GM21367 (cell line): ENCODE data around the gene OCA2.
"Not testable (repeated sequence)": the region's sequence is repeated elsewhere in the genome, so short reads cannot be mapped to it uniquely, and the experiment has no call there.

Source experiments
- ATAC-seq: cut with Tn5 transposase; IDR thresholded peaks from one replicate; pipeline ENCODE4 v1.9.1; 2021; ENCODE audit not compliant: unreplicated experiment

Gene OCA2

GRCh38 chr15:27744641-27745040, 354.5 kb downstream of the OCA2 start:
- ATAC-seq, result no peak

GRCh38 chr15:27743638-27744037, 355.5 kb downstream of the OCA2 start:
- ATAC-seq, result no peak

GRCh38 chr15:27742751-27743477, 356.2 kb downstream of the OCA2 start:
- no peak for ATAC-seq

GRCh38 chr15:27741226-27741860, 357.8 kb downstream of the OCA2 start:
- no peak for ATAC-seq

GRCh38 chr15:27734785-27735495, 364.2 kb downstream of the OCA2 start:
- ATAC-seq, result no peak

- no peak for ATAC-seq
These were observed 367.3 kb downstream of the OCA2 start for GRCh38 chr15:27731776-27732175.

GRCh38 chr15:27730868-27731267, 368.2 kb downstream of the OCA2 start:
- ATAC-seq, result no peak

GRCh38 chr15:27725731-27726130, 373.4 kb downstream of the OCA2 start:
- ATAC-seq, result no peak

- ATAC-seq, result no peak
These were observed 375.3 kb downstream of the OCA2 start for GRCh38 chr15:27723821-27724220.

- no peak for ATAC-seq
These were observed 377.0 kb downstream of the OCA2 start for GRCh38 chr15:27722102-27722501.

GRCh38 chr15:27714675-27715074, 384.4 kb downstream of the OCA2 start:
- ATAC-seq, result no peak

GRCh38 chr15:27713850-27714249, 385.3 kb downstream of the OCA2 start:
- ATAC-seq, result not testable (repeated sequence)

GRCh38 chr15:27707257-27707656, 391.9 kb downstream of the OCA2 start:
- no peak for ATAC-seq

- no peak for ATAC-seq
These were observed 392.8 kb downstream of the OCA2 start for GRCh38 chr15:27706300-27706699.

- ATAC-seq, result no peak
These were observed 394.1 kb downstream of the OCA2 start for GRCh38 chr15:27705056-27705455.
